GM19238 (cell line): ENCODE data around the gene CFAP45.
"Not testable (repeated sequence)": the region's sequence is repeated elsewhere in the genome, so short reads cannot be mapped to it uniquely, and the experiment has no call there.

Source experiments
- DNase-seq: peaks from one replicate; pipeline ENCODE4 v3.0.0; 2011; ENCODE audit warnings: low spot score; ENCODE audit not compliant: insufficient read length

CFAP45 gene

GRCh38 chr1:159906960-159907359 lies 7.0 kb upstream of the CFAP45 start:
- no peak for DNase-seq

GRCh38 chr1:159904036-159904435 lies 4.1 kb upstream of the CFAP45 start:
- not testable (repeated sequence) for DNase-seq

DNA sequence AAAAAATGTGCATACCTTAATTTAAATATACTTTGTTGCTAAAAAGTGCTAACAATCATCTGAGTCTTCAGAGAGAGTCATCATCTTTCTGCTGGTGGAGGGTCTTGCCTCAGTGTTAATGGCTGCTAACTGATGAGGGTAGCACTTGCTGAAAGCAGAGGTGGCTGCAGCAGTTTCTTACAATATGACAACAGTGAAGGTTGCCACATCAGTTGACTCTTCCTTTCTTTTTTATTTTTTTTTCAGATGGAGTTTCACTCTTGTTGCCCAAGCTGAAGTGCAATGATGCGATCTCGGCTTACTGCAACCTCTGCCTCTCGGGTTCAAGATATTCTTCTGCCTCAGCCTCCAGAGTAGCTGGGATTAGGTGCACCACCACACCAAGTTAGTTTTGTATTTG lies 2.6 kb upstream of the CFAP45 start:
- DNase-seq: no peak

DNA sequence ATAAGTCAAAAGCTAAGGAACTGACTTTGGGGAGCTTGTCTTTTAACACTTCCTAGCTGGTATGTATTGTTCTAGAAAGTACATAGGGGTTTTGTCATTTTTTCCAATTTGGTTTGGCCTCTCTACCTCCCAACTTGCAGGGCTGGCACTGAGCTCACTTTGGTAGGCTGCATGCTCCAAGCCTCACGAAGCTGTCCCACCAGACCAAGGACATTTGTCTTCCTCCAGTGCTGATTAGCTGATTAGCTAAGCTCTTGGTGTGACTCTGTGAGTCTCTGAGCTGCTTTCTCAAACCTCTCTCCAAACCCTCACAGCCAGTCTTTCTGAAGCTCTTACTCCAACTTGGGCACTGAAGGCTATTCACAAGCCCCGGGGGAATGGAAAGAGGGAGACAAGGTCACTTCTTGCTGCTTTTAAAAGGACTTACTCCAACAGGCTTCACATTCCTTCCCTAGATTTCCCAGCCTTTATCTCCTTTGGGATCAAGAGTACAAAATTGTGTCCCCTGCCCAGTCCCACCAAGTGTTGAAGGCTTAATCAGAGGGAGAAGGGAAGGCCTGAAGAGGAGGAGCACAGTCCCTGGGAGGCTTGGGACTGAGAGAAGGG lies 893 bp upstream of the CFAP45 start:
- no peak for DNase-seq

GRCh38 chr1:159899634-159900033 lies 331 bp downstream of the CFAP45 start:
- DNase-seq: not testable (repeated sequence)

DNA sequence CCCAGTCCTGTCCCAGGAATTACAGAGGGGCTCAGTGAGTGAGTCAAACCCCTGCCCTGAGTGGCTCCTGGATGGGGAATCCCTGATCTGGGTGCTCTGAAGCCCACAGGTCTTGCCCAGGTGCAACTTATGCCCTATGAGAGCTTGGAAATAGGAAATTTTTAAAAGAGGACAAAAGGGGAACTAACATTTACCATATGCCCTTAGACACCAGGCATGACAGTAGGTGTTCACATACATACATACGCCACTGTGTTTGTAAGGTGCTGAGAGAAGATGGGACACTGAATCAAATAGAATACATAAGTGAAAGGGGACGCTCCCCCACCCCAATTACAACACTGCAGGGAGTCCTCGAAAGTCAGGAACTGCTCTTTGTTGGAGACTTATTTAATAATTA lies 1.4 kb downstream of the CFAP45 start:
- no peak for DNase-seq

GRCh38 chr1:159897962-159898361 lies 2.0 kb downstream of the CFAP45 start:
- DNase-seq: no peak

DNA sequence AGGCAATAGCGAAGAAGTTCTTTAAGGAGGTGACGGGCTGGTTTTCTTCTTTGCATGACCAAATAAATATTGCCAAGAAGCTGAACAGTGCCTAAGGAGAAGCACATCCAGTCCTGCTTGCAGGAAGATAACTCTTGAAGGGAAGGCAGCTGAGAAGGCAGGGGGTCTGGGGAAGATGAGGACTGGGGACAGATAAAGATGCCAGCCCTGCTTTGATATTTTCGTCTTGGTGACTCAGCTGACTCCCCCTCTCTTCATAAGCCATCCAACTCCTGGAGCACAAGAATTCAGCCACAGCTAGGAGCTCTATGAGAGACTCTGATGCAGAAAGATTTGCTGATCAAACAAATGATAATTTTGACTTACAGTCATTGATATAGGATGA lies 3.4 kb downstream of the CFAP45 start:
- DNase-seq: no peak

DNA sequence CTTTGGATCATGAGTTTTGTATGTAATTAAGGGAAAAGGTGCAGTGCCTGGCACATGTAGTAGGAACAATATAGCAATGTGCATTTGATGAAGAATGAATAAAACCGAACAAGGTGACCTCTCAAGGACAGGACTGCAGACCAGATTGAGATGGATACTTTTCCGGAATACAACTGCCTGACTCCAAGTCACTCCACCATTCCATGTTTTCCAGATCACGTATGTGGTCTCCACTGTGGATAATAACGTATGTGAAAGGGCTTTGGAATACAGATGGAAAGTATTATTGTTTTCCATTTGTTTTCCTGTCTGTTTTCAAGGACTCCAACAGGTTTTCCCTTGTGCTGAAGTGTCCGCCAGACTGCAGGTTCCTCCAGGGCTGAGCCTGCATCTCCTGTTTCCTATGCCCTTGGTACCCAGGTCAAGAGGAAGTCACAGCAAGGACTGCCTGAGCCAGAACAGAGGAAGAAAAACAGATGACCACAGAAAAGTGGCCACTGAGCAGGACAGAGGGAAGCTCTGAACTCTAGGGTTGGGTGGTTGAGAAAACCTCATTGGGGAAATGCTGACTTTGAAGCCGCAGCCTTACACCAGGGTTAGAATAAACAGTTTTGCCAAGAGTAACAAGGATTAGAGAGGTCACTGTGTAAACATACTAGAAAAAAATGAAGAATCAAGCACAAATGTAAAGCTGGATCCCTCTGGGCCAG lies 4.0 kb downstream of the CFAP45 start:
- DNase-seq: no peak

- no peak for DNase-seq
Measured at GRCh38 chr1:159895286-159895685, 4.7 kb downstream of the CFAP45 start.

- no peak for DNase-seq
Measured at GRCh38 chr1:159892944-159893343, 7.0 kb downstream of the CFAP45 start.

DNA sequence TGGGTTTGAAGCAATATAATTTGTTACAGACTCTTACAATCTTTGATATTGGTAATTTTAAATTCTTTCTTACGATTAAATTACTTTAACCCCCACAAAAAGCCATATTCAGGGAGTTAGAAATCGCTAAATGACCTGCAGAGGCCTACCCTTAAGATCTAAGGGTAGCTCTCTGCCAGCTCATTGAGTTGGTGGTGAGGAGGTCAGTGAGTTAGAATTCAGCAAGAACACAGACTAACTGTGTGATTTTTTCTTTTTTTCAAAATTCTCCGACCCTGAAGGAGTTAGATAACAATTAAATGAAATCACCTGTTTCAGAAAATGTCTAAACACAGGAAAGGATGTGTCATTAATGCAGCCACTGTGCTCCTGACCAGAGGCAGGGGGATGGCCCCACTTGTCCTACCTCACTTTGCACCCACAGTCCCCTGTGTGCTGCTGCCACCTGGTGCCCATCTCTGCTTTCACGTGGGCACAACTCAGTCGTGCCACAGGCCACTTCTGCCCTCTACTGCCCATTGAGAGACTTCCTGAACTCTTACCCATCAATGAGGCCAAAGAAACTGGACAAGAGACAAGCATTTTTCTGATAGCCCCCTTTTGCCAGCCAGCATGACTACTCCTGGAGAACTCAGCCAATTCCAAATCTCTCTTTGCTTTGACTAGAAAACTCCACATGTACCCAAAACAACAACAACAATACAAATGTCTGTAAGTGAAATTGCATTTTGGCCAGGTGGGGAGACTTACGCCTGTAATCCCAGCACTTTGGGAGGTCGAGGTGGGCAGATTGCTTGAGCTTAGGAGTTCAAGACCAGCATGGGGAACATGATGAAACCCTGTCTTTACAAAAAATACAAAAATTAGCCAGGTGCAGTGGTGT lies 8.4 kb downstream of the CFAP45 start:
- DNase-seq: peak; percentile 45

GRCh38 chr1:159890390-159890789 lies 9.6 kb downstream of the CFAP45 start:
- no peak for DNase-seq

DNA sequence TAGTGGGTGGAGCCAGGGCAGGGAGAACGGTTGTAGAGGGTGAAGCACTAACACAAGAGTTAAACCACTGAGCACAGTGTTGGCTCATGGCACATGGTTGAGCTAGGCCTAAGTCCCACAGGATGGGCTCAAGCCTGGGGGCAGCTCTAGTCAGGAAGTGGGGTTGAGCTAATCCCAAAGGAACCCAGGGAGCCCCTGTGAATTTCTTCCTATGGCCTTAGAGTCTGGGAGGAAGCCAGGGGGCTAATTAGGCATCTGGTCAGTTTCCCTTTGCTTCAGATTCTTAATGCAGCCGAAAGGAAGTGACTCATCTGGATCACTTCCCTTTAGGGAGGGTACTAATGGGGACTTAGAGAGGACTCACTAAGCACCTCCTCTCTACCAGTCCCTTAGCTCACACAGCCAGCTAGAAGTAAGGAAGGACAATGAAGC lies 10.1 kb downstream of the CFAP45 start:
- peak; percentile 71 for DNase-seq

DNA sequence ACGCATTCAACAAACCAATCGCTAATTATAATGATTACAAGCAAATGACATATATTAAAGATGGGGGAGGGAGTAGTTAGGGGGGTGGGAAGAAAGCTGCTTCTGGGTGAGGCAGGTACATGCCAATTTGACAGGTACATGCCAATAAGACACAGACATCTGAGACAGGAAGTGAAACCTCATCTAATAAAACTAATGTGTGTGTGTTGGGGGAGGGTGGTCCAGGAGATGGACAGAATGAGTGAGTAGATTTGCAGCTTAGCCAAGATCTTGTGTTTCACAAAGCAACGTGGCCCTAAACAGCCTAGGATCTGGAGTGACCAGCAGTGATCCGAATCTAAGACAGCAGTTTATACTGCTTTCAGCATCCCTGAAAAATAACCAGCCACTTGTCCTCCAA lies 10.8 kb downstream of the CFAP45 start:
- DNase-seq: no peak

GRCh38 chr1:159884296-159884695 lies 15.7 kb downstream of the CFAP45 start:
- no peak for DNase-seq

DNA sequence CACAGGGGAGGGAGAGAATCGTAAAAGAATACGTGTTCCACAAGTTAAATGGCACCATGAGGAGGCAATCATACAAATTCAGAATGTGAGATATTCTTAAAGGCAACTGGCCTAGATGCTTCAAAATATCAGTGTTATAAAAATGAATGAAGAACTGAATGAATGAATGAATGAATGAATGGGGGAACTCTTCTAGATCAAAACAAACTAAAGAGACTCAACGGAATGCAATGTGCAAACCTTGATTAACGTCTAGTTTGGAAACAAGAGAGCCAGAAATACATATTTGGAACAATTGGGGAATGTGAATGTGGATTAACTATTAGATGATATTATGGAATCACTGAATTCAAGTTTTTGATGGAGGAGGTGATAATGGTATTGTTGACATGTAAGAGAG lies 16.8 kb downstream of the CFAP45 start:
- DNase-seq: no peak

DNA sequence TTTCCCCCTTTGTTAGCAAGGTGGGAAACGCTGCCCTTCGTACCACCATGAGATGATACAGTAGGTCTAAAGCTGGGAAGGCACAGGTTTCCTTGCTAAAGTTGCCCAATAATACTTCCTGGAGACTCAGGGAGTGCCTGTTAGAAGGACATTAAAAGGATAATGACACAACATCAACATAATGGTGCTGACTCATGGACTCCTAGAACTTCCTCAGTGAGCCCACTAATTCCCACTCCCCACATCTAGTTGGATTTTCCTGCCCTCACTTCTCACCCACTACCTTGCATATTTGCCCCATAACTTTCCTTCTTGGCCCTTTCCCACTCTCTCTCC lies 17.5 kb downstream of the CFAP45 start:
- no peak for DNase-seq

DNA sequence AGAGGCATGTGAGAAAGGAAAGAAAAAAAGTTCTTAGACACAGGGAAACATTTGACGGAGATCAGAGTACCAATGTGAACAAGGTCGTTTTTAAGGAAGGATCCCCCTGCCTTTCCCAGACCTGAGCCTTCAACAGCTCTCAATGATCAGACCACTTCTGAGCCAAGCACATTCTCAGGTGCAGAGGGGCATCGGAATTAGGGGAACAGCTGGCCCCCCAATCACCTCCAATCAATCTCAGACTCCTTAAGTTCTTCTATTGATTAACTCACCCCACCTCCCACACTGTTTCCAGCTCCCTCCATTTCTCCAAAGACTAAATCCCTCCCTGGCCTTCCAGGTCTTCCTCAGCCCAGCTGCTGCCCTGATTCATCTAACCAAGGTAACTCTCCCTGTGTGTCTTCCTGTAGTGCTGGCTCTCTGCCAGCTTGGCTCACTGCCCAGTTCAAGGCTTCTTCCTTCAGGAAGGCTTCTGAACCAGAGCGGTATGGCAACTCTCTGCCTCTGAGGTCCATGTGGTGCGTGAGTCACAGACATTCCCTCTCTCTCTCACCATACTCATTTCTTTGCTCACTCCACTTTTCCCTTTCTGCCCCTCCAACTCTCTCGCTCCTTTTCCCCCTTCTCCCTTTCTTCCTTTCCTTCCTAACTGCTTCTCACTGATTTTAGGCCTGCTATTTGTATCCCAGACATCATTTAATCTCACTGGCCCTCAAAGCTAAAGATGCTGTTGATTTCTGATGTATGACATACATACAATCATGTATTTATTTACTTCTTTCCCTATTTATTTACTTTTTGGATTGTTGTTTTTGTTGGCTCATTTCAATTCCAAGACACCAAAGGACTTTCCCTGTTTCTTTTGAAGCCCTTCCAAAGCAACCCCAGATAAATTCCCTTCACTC lies 18.1 kb downstream of the CFAP45 start:
- DNase-seq: no peak

DNA sequence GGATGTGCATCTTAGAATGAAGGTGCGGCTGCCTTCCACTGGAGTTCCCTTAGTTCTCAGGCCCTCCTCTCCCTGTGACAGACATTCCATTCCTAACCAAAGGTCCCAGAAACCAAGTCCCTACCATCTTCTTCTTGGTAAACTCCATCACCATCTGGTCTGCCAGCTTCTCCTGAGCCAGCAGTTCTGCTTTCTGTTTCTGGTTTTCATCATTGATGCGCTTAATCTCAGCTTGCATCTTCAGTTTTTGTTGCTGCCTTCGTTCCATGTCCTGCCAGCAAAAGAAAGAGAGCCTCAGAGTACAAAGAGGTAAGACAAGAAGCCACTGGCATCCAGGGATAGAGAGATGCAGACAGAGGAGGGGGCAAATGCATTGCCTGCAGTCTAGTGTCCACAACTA lies 19.5 kb downstream of the CFAP45 start:
- no peak for DNase-seq

DNA sequence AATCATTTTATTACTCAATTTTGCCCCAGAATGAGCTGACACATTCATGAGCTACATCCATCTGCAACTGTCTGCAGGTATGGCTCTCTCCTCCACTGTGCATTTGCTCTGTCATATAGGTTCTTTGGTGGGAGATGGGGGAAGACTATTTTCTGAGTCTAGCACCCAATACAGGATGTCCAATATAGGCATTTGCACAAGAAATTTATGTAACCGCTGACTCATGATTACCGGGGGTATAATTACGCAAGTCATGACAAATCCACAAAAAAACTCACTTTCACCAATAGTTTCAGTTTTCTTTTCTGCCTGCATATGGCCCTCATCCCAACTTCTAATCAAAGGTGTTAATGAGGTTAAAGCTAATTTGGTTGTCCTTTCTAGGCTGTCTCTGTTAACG lies 20.0 kb downstream of the CFAP45 start:
- no peak for DNase-seq
